Hematopoietic multipotent progenitor cell treated with erythropoietin and hydrocortisone succinate and interleukin-3 and kit ligand, for 8 days (in vitro differentiated cells): ENCODE measurements around the gene STPG1.

Source experiments
- DNase-seq: peaks from one replicate; pipeline ENCODE4 v3.0.0-alpha.2; 2015

STPG1 gene

GRCh38 chr1:24369199-24369598 is 44.4 kb downstream of the STPG1 start:
- no peak for DNase-seq

- no peak for DNase-seq
Measured at GRCh38 chr1:24366707-24367106, 46.9 kb downstream of the STPG1 start.

DNA sequence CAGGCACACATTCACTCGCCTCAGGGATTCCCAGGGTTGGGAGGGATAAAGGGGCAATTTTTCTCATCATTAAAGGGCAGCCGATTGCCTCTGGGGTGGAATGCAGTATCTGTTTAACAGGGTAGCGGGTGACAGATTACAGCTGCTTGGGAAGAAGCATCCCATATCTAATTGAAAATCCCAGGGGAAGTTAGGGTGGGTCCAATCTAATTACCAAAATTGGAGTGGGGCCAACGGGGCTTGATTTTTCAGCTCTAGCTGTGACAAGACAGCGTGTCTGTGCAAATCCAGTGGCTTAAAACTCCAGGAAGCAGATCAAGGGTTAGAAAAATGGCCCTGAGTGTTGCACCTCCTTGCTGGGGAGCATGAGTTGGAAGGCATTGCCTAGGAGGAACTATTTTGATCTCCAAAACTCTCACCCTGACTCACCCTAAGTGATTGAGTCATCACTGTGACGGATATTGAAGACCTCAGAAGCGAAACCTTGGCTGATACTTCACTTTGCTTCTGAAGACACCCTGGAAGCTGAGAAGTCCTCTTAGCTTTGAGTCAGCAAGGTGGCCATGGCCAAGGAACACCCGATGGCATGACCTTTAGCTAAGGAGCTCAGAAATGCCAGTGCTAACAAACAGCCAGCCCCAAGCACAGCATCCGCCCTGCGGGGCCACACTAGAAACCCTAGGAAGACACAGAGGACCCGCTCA is 48.5 kb downstream of the STPG1 start:
- DNase-seq: no peak

DNA sequence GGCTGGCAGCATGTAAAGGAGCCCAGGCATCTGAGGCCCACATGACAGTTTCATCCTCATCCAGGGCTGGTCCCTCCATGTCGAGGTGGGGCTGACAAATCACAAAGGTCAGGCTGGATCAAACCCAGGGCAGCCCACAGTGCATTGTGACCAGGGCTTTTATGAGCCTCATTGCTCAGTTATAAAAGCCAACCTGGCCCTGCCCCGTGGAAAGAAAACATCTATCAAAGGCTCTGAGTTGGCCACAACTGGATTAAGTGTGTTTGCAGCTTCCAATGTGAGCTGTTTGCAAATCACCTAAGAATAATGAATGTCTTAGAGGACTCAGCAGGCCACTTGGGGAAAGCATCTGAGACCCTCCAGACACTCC is 49.0 kb downstream of the STPG1 start:
- no peak for DNase-seq

GRCh38 chr1:24363994-24364393 is 49.6 kb downstream of the STPG1 start:
- no peak for DNase-seq

DNA sequence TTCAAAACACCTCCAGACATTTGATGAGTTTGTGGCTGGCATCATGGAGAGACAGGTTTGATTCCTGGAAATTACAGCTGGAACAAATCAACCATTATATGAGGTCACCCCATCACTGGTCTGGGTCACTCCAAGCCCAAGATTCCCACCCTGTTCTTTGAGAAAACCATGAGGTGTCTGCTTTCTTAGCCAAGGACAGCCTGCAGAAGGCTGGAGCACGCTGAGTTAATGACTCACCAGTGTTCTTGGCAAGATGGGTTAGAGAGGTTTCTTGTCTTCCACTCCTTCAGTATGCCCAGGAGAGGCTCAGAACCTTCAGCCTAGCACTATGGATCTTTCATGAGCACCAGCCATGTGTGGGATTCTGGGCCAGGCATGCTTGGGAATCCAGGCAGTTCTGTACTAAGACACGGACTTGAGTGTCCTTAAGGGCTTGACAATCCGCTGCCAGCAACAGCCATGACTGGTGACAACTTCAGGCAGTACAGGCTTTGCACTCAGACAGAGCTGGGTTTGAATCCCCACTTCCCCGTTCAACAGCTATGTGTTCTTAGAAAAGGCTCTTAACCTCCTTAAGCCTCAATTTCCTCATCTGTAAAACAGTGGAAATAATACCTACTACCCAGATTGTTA is 50.5 kb downstream of the STPG1 start:
- DNase-seq: no peak

DNA sequence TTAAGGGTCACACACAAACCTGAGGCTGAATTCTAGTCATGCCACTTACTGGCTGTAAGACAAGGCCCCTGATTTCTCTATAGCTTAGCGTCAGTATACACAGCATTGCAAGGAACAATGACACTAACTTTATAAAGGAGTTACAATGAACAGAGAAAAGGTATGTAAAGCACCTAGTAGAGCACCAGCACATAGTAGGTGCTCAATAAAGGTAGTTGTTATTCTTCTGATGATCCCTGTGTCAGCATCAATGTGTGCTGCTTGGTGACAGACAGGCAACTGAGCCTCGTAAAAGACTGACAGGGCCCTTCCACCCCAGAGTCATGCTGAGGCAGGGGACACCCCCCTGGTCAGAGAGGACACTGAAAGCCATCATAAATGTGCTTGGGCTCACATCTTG is 51.2 kb downstream of the STPG1 start:
- DNase-seq: no peak

- no peak for DNase-seq
Measured at GRCh38 chr1:24361811-24362210, 51.8 kb downstream of the STPG1 start.

DNA sequence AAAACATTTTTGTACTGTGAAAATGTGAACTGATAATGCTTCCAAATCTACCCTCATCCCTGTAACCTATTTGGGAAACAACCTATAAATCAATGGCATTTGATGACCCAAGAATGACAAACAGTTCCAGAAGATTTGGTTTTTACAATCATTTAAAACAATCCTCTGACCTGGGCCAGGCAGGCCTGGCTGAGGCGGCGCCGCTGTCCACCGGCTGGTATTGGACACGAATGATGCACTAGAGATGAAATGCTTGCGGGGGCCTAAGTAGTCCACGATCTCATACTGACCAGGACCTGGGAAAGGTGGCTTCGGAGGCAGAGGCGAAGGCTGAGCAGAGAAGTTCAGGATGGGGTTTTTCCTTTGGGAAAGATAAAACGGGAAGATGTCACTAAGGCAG is 52.9 kb downstream of the STPG1 start:
- no peak for DNase-seq

- DNase-seq: no peak
Measured at GRCh38 chr1:24357038-24357437, 56.5 kb downstream of the STPG1 start.

DNA sequence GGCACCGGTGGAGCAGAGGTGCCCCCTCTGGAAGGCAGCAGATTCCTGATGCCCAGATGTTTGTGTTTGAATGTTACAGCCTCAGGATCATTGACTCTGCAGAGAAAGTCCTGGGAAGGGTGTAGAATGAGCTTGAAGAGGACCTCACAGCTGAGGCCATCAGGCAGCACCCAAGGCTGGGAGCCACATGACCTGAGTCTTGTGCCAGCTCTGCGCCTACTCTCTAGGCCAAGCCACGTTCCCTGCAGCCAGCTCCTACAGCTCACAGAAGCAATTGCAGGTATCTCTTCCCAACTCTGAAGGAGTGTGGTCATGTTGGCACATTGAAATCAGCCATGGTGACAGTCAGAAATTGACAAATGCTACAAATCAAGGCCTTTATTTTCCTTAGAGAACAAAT is 58.1 kb downstream of the STPG1 start:
- DNase-seq: no peak

- DNase-seq: no peak
Measured at GRCh38 chr1:24353292-24353891, 60.2 kb downstream of the STPG1 start.

- DNase-seq: peak; percentile 7
Measured at GRCh38 chr1:24351918-24352627, 61.5 kb downstream of the STPG1 start.

DNA sequence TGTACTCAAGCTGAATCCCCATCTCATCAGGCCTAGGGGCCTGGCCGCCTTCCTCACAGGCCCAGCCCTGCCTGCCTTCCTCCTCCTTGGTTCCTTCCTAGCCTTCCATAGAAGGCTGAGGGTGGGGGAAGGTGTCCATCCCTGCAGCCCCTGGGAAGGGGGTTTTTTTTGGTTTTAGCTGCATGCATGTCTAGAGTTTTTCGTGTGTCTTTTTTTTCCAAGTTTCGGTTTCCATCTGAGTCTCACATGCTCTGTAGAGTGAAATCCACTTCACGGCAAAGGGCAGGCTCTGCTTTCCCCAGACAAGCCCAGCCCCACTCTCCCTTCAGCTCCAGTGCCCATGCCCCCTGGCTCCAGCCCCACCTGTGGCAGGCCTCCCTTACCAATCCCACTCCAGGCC is 62.3 kb downstream of the STPG1 start:
- no peak for DNase-seq

GRCh38 chr1:24349891-24350290 is 63.7 kb downstream of the STPG1 start:
- no peak for DNase-seq

- no peak for DNase-seq
Measured at GRCh38 chr1:24348196-24348595, 65.4 kb downstream of the STPG1 start.

- DNase-seq: no peak
Measured at GRCh38 chr1:24347159-24347934, 66.2 kb downstream of the STPG1 start.

DNA sequence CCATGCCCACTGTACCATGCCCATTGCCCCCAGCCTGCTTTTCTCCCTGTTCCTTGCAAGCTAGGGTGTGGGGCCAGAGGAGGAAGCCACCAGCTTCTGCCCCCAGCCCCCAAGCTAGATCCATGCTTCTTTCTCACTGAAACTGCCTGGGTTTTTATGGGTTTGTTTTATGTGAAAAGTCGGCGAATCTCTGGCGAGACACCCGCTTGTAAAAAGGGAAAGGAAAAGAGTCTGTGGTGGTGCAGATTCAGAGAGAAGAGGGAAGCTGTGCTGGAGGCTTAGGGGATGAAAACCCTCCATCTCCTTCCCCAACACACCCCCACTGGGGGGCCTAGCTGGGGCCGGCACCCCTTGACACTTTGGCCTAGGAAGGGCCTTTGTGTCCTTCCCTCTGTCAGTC is 68.2 kb downstream of the STPG1 start:
- DNase-seq: no peak

- no peak for DNase-seq
Measured at GRCh38 chr1:24344090-24344742, 69.4 kb downstream of the STPG1 start.

DNA sequence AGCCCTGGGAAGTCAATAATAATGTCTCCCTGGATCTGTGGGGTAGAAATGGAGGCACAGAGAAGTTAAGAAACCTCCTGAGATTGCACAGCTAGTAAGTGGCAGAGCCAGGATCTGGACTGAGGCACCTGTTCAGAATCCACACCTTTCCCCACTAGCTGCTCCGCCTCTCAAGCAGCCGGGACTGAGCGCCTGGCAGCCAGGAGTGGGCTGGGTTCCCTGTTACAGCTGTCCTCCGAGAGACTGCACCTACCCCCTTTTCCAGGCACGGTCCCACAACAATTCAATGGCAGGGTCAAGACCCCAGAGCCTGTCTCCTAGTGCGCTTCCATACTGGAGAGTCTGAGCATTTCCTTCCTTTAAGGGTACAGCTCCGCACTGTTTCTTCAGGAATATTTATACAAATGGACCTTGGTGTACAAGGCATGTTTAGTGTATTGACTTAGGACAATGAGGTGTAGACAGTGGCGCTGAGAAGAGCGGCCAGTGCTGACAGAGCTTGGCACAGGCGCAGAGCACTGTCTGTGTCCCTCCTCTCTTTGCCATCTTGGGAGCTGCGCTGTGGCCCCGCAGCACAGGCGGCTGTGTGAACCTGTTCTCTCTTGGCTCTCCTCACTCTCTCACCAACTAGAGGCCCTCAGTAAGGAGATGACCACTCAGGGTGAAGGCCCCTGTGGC is 70.0 kb downstream of the STPG1 start:
- DNase-seq: no peak

GRCh38 chr1:24341260-24341659 is 72.3 kb downstream of the STPG1 start:
- DNase-seq: peak; percentile 21

GRCh38 chr1:24340770-24341169 is 72.8 kb downstream of the STPG1 start:
- DNase-seq: no peak
